Stimulated activated CD8-positive, alpha-beta memory T cell treated with anti-CD3 and anti-CD28 coated beads, Interleukin-2, amount 100 ng/mL, for 48 hours (primary cell): Measurements from ENCODE around the gene RPL29.

ENCODE experiments used
- DNase-seq, 2 donors: peaks; one replicate each; pipeline ENCODE4 v3.0.0-alpha.2; 2020; ENCODE audit warnings: low read depth in 2 of 2

The RPL29 gene

DNA sequence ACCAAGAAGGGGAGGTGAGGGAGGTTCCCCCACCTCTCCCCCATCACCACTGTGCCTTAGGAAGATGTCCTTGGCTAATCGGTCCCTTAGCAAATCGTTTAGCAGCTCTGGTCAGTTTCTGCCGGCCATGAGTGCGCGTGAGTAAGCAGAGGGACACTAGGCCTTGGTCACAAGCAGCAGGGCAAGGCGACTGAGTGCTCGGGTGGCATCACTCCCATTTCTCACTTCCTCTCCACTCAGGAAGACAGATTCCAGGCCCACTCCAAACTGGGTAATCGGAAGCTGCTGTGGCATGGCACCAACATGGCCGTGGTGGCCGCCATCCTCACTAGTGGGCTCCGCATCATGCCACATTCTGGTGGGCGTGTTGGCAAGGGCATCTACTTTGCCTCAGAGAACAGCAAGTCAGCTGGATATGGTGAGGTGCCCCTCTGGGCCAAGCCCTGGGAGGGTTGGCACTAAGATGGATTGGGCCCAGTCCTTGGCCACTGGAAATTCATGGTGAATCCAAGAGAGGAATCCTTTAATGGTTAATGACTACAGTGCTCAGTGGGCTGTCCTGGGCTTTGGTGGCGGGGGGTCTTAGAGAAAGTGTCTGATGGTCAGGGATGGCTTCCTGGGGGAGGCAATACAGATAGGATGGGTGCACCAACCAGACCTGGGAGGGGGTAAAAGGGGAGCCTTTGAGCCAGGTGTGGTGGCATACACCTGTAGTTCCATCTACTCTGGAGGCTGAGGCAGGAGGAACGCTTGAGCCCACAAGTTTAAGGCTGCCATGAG is 49.6 kb downstream of the RPL29 start:
- no peak for DNase-seq

- DNase-seq, result no peak
Measured at GRCh38 chr3:51945031-51945840, 50.5 kb downstream of the RPL29 start.

DNA sequence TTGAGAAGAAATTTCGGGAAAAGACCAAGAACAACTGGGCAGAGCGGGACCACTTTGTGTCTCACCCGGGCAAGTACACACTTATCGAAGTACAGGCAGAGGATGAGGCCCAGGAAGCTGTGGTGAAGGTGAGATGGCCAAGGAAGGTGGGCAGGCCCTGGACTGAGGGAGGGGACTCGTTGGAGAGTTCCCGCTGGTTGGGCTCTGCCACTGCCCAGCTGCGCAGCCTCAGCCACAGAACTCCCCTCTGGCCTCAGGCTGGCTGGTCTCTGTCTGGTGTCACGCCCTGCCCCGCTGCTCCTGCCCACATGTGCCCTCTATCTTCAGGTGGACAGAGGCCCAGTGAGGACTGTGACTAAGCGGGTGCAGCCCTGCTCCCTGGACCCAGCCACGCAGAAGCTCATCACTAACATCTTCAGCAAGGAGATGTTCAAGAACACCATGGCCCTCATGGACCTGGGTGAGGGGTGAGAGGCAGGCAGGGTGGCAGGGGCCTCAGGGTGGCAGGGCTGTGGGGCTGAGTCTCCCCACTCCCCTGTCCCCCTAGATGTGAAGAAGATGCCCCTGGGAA is 51.2 kb downstream of the RPL29 start:
- DNase-seq, result no peak
